Fibroblast of gingiva (primary cell): ENCODE measurements around the gene CPA4.

Source experiments
- DNase-seq: peaks from one replicate; pipeline ENCODE4 v3.0.0-alpha.2; 2011; ENCODE audit warnings: low read depth

CPA4 gene

DNA sequence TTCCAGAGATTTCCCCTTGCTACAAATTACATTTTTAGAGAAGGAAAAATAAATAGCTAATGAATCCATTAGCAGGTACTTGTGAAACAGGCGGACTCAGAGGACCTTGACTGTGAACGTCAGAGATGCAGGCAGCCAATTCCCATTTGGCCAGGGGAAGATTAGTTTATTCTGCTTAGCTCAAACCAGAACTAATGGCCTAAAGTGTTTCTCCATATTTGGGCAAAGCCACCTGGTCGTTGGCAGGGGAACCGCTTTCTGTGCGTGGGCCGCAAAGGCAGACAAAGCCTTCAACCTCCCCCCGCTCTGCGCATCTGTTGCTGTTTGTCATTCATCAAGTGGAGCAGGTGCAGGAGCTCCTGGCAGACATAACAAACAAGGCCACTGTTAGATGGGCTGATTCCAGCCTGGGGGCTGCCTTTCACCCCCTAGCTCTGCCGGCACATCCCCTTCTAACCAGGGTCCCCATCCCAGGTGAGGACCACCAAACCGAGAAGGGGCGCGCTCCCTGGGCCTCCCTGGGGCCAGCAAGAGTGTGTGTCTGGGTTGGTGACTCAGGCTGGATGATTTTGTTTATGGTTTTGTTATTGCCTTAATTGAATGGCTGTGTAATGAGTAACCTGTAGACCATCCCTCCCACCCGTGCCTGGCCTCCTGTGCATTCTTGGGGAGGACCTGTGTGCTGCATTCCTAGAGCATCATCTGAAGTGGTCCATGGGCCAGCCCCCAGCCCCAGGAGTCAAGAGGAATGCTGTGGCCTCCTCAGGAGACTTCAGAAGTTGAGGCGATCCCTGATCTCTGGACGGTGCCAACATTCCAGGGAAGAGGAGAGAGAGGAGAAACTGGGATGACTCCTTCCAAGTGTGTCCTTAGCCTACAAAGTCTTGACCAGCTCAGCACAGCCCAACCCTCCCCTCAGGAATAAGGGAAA is 72.8 kb downstream of the CPA4 start:
- DNase-seq, result peak; percentile 18

DNA sequence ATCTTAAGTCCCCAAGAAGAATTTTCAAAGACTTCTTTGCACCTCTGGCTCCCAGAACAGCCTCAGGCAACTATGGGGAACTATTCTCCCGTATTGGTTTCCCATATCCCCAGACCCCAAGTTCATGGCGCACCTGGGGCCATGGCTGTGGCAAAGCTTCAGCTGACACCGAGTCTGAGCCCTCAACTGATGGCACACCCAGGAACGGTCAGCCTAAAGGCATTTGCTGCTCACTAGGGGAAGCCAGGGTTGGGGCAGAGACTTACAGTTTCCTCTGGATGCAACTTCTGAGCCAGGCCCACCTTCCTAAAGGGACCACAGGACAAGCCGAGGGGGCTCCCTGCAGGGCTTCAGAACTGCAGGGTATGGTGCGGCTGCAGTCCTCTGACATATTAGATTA is 73.6 kb downstream of the CPA4 start:
- DNase-seq, result no peak

DNA sequence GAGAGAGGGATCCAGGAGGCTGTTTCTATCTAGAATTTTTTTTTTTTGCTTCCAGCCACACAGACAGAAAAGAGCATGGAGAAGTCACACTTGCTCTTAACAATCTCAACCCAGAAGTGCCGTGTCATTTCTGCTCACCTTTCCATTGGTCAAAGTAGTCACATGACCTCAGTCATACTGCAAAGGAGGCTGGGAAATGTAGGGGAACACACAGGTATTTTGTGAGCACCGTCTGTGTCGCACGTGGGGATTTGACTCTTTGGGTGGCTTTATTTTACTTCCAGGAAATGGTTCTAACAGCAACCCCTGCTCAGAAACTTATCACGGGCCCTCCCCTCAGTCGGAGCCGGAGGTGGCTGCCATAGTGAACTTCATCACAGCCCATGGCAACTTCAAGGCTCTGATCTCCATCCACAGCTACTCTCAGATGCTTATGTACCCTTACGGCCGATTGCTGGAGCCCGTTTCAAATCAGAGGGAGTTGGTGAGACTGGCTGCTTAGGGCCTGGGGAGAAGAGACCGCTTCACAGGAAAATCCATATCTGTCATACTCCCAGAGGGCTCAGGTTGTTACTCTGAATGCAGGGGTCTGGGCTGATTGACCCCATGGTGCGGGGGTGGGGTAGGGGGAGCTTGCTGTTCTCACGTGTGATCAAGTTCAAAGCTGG is 74.3 kb downstream of the CPA4 start:
- no peak for DNase-seq

DNA sequence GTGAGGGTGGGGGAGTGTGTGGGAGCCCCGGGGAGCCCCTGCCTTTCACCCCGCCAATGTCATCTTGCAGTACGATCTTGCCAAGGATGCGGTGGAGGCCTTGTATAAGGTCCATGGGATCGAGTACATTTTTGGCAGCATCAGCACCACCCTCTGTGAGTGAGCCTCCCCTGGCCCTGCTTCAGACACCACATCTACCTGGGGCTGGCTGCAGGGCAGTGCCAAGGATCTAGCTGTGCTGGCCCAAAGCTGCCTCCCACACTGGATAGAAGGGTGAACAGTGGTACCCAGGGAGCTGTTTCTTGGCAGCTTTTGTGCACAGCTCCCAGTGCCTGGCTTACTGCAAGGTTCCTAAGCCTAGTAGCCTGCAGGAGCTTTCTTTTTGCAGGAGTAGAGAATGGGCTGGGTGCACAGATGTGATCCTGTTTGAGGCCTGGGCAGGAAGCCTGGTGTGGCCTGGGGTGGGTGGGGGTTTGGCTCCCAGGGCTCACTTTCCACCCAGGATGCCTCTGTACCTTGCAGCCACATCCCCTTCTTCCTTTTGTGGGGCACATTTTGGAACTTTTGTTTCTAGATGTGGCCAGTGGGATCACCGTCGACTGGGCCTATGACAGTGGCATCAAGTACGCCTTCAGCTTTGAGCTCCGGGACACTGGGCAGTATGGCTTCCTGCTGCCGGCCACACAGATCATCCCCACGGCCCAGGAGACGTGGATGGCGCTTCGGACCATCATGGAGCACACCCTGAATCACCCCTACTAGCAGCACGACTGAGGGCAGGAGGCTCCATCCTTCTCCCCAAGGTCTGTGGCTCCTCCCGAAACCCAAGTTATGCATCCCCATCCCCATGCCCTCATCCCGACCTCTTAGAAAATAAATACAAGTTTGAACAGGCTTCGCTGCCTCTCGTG is 75.1 kb downstream of the CPA4 start:
- no peak for DNase-seq

DNA sequence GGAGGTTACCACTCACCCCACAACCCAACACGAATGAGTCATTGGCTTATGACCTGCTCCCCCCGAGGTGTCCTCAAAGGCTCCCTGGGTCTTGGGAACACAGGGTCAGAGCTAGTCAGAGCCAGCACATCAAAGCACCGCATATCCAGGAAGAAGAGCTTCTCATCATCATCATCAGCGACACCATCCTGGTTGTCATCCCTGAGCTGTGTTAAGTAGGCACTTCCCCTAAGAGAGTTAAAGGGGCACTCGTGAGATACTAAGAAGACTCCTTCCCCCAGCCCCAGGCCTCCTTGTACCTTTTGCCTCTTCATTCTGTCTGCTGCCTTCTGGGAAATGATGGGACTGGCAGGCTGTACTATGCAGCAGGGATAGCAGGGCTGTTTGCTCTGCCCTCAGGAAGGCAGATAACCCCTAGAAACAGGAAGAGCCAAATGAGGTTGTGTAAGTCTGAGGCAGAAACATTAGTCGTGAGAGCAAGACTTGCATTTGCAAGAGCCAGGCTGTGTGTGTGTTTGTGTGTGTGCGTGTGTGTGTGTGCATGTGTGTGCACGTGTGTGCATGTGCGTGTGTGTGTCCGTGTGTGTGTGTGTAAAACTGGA is 76.2 kb downstream of the CPA4 start:
- peak; percentile 84 for DNase-seq

DNA sequence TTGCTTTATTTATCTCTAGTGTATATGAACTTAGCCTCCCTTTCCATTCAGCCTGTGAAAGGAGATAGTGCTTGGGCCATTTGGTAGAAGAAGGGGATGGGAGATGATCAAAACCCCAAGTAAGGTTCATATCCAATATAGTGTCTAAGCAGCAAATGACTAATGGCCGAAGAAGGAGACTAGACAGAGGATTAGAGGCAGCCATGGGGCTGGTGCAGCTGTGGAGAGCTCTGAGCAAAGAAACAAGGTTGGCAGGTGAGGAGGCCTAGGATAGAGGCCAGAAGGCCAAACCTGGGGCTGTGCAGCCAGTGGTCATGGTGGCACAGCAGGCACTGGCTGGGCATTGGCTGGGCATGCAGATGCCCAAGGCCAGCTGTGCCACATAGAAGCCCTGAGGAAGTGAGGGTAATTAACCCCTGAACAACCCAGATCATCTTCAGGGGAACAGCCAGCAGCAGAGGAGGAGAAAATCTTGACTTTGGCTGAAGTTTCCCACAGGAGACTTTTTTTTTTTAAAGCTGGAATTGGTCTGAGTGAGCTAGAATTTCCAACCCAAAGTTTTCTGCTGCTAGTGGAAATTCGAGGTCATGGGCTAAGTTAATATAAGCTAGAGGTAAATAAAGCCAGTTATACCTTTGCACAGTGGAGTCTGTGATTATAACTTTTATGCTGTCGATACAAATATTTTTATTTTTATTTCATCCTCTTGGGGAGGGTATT is 77.0 kb downstream of the CPA4 start:
- DNase-seq, result no peak

DNA sequence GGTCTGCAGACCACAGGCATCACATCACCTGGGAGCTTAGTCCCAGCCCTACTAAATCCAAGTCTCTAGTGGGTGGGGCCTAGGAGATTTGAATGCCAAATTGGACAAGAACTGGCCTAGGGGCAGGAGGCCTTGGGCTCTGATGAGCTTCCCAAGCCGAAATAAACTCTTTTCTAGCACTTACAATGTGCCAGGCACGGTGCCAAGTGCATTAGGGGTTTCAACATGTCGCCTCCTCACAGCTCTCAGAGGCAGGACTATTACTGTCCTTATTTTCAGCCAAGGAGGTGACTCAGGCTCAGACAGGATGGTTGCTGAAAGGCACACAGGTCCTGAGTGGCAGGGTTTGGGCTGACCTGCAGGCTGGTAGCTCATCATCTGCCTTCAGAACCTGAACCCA is 78.1 kb downstream of the CPA4 start:
- DNase-seq, result peak; percentile 61

DNA sequence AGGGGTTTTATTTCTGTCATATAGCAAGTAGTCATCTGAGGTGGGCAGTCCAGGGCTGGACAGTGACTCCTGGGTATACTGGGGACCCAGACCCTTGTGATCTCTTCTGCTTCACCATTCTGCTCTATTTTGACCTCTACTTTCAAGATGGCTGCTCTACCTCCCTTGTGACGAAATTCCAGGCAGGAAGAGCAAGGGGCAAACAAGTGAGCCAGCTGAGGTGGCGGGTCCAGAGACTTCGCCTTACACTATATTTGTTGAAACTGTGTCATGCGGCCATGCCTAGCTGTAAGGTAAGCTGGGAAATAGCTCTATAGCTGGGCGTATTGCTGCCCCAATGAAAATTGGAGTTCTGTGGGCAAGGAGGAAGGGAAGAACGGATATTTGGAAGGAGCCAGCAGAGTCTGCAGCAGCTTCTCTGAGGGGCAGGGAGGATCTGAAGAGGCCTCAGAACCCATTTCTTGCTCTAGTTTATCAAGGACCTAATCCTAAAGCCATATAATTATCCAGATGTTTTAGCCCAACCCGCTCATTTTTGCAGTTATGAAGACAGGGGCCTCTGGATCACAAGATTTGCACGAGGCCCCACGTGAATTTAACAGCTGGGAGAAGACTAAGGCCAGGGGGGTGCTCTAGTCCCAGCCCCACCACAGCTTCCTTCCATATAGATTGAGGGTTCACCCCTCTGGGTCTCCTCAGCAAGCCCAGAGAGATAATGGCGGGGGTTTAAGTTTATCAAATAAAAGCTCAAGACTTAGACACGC is 79.6 kb downstream of the CPA4 start:
- no peak for DNase-seq
